Breast epithelium (tissue), 4 donors: ENCODE measurements around the gene KIF1B. TPM values are rescaled to one million over a fixed set of nuclear protein-coding genes. Genes with fewer than 3 reads are reported as not detected.

Experiments
- DNase-seq, 2 donors: peaks; one replicate each; pipeline ENCODE4 v3.0.0-alpha.2; 2019; ENCODE audit warnings: low spot score in 2 of 2
- H3K27ac ChIP-seq, 2 donors: fragments of 200-600 bp; sonication (generic) in 1 of 2; one replicate each; pipeline ENCODE4 v1.5.1; 2016 to 2019; ENCODE audit warnings: mild to moderate bottlenecking in 1 of 2
- H3K27me3 ChIP-seq, 2 donors: fragments of 200-600 bp; sonication (generic) in 1 of 2; one replicate each; pipeline versions ENCODE4 v1.5.1 to v1.6.0; 2017 to 2019; ENCODE audit warnings: control low read depth in 1 of 2, mild to moderate bottlenecking in 1 of 2
- H3K36me3 ChIP-seq: fragments of 200-600 bp; one replicate; pipeline ENCODE4 v1.5.1; 2019
- H3K4me1 ChIP-seq, 2 donors: fragments of 200-600 bp; sonication (generic); one replicate each; pipeline ENCODE4 v1.5.1; 2016 to 2019; ENCODE audit warnings: control low read depth in 1 of 2
- H3K4me3 ChIP-seq, 3 donors: fragments of 200-600 bp; sonication (generic); 1 replicate in 2 of 3; 2 replicates in 1 of 3; pipeline ENCODE4 v1.5.1; 2016 to 2019; ENCODE audit warnings: mild to moderate bottlenecking in 3 of 3, moderate library complexity in 2 of 3
- H3K9me3 ChIP-seq, 2 donors: fragments of 200-600 bp; sonication (generic) in 1 of 2; one replicate each; pipeline ENCODE4 v1.5.1; 2016 to 2019; ENCODE audit warnings: control low read depth in 1 of 2
- POLR2A ChIP-seq: fragments of 450-650 bp; IDR thresholded peaks from one replicate; pipeline ENCODE4 v1.6.1; 2016; ENCODE audit warnings: antibody characterized with exemption, mild to moderate bottlenecking, moderate library complexity
- POLR2AphosphoS5 ChIP-seq, 3 donors: sonication (generic); formaldehyde crosslinking; IDR thresholded peaks; one replicate each; pipeline ENCODE4 v1.6.1; 2017; ENCODE audit warnings: antibody characterized with exemption in 3 of 3
- intact Hi-C: fragments of 100-400 bp; cut with DNase I; formaldehyde crosslinking; loops from one replicate; pipeline ENCODE4 v1.15.1; 2023; ENCODE audit warnings: low total_unique reads
- total RNA-seq, 3 donors: library from RNA; depleted of rRNA; stranded (reverse); fragments of >200 nt; gene quantifications; one replicate each; pipeline ENCODE4 v1.1.0, GENCODE V29; 2016
- TF ChIP-seq, protein P1 (sequence below), 3 donors: fragments of 450-650 bp; IDR thresholded peaks; one replicate each; pipeline ENCODE4 v1.5.1; 2016 to 2017; ENCODE audit warnings: antibody characterized with exemption in 3 of 3, mild to moderate bottlenecking in 3 of 3, moderate library complexity in 3 of 3

KIF1B gene
- total RNA-seq, 3 donors from 2014 or later, result 42.6 to 45.7 (median 43.5) TPM

DNA sequence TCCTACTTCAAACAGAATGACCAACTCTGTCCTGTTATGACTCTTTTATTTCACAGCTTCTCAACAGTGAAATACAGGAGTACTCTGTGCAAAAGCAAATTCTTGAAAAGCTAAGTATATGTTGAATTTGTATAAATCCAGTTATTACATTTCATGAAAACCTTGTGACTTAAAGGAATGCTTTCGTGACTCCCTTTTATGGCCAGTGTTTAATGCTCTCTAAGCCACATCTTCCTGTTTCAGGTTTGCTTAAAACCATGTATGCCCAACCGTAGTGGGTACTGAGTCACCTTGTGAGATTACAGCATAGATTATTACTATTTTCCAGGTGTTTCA, 40.2 kb upstream of the KIF1B start:
- Histone ChIP-seq H3K36me3 (peaks cover 4% of the 10 kb centered on the region), H3K27me3 (no peaks in the 10 kb centered on the region), H3K9me3 (no peaks in the 10 kb centered on the region), H3K4me1 (no peaks in the 10 kb centered on the region), H3K27ac (no peak overlapping the region), H3K4me3 (no peak overlapping the region)
- intact Hi-C loops, result no loop called here
- TF ChIP-seq POLR2AphosphoS5 (IDR thresholded peaks at IDR 0.05) (no peak), POLR2A (no peak)
- TF ChIP-seq, protein P1, sequence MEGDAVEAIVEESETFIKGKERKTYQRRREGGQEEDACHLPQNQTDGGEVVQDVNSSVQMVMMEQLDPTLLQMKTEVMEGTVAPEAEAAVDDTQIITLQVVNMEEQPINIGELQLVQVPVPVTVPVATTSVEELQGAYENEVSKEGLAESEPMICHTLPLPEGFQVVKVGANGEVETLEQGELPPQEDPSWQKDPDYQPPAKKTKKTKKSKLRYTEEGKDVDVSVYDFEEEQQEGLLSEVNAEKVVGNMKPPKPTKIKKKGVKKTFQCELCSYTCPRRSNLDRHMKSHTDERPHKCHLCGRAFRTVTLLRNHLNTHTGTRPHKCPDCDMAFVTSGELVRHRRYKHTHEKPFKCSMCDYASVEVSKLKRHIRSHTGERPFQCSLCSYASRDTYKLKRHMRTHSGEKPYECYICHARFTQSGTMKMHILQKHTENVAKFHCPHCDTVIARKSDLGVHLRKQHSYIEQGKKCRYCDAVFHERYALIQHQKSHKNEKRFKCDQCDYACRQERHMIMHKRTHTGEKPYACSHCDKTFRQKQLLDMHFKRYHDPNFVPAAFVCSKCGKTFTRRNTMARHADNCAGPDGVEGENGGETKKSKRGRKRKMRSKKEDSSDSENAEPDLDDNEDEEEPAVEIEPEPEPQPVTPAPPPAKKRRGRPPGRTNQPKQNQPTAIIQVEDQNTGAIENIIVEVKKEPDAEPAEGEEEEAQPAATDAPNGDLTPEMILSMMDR (IDR thresholded peaks at IDR 0.05), result no peak
- DNase-seq, result no peak

DNA sequence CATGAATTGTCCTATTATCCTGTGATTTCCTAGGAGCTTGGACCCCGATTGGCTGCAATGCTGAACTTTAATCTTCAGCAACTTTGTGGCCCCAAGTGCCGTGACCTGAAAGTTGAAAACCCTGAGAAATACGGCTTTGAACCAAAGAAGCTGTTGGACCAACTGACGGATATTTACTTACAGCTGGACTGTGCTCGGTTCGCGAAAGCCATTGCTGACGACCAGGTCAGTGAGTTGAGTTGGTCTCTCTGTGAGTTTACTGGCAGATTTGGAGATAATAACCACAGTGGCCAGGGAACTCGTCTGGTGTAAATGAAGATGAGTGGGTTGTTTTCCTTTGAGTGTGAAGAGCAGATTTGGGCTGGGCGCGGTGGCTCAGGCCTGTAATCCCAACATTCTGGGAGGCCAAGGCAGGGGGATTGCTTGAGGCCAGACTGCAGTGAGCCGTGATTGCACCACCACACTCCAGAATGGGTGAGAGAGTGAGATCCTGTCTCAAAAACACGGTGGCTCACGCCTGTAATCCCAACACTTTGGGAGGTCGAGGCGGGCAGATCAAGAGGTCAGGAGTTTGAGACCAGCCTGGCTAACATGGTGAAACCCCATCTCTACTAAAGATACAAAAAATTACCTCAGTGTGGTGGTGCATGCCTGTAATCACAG, 39.1 kb upstream of the KIF1B start:
- H3K27me3 ChIP-seq, result no peaks in the 10 kb centered on the region
- TF ChIP-seq, protein P1 (IDR thresholded peaks at IDR 0.05), result no peak
- no peak for TF ChIP-seq POLR2A
- no peak for TF ChIP-seq POLR2AphosphoS5 (IDR thresholded peaks at IDR 0.05)
- H3K9me3 ChIP-seq, result no peaks in the 10 kb centered on the region
- H3K4me3 ChIP-seq, result no peak overlapping the region
- DNase-seq, result no peak
- intact Hi-C loops, result no loop called here
- H3K36me3 ChIP-seq, result peaks cover 4% of the 10 kb centered on the region
- H3K4me1 ChIP-seq, result no peaks in the 10 kb centered on the region
- no peak overlapping the region for H3K27ac ChIP-seq

DNA sequence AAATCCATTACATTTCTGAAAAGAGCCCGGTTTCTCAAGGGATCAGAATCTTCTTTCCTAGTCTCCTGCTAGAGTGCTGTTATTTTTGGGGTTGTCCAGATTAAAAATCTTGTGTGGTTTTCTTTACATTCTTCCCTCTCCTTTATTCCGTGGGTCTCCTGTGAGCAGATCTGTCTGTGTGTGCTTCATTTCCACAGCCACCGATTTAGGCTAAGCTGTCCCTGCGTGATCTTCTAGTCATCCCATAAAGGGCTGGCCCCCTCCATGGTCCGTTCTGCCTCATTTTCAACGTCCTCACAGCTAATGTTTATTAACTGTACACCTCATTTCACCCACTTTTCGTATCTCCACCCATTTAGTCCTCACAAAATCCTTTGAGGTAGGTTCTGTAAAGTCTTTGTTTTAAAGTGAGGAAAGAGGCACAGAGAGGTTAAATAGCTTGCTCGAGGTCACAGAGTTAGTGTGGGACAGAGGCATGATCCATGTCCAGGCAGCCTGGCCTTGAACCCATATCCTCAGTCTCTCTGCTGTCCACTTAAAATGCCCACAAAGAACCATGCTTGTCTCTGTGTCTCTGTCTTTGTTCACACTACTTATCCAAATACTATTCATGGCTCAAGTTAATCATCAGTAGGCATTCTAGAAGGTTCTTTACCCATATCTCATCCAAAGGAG, 38.2 kb upstream of the KIF1B start:
- TF ChIP-seq POLR2A (no peak), POLR2AphosphoS5 (IDR thresholded peaks at IDR 0.05) (no peak)
- TF ChIP-seq, protein P1 (IDR thresholded peaks at IDR 0.05), result no peak
- Histone ChIP-seq H3K27ac (no peak overlapping the region), H3K4me1 (no peaks in the 10 kb centered on the region), H3K36me3 (peaks cover 4% of the 10 kb centered on the region), H3K27me3 (no peaks in the 10 kb centered on the region), H3K9me3 (no peaks in the 10 kb centered on the region), H3K4me3 (no peak overlapping the region)
- no peak for DNase-seq
- intact Hi-C loops, result no loop called here

DNA sequence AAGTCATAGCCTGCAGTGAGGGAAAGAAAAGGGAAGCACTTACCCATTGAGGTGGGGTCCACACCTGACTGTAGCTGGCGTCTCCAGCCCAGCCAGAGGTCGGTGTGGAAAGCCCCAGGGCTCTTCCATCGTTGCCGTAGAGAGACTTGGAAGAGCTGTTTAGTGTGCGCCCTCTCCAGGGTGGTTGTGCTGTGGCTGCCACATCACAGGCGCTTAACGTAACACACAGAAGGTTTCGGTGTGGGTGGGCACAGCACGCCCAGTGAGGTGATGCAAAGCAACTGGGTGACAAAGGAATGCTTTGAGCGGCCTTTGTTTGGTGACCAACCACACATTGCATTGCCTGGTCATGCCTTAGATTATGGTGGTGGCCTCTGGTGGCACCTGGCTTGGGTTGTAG, 36.8 kb upstream of the KIF1B start:
- intact Hi-C loops, result no loop called here
- peaks cover 4% of the 10 kb centered on the region for H3K36me3 ChIP-seq

DNA sequence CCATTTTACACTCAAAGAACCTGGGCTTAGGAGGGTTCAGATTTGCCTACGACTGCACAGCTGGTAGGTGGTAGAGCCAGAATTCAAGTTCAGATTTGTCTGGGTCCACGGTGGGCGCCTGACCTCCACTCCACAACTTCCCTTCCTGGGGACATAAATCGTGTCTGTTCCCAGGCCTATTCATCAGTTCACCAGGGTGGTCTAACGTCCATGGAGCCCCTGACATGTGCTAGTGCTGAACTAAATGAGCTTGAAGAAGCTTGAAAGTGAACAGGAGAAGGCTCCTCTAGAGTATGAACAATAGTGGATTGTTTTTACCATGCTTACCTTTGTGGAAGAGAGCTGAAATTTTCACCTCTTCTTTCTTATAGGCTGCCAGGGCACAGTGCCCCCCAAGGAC, 32.5 kb upstream of the KIF1B start:
- Histone ChIP-seq H3K4me1 (no peaks in the 10 kb centered on the region), H3K36me3 (no peaks in the 10 kb centered on the region)
- TF ChIP-seq POLR2AphosphoS5 (IDR thresholded peaks at IDR 0.05) (no peak), POLR2A (no peak)
- TF ChIP-seq, protein P1 (IDR thresholded peaks at IDR 0.05), result no peak

More for the DNA sequence above, 36.8 kb upstream of the KIF1B start:
- Histone ChIP-seq H3K27me3 (no peaks in the 10 kb centered on the region), H3K4me1 (no peaks in the 10 kb centered on the region), H3K4me3 (no peak overlapping the region), H3K27ac (no peak overlapping the region), H3K9me3 (no peaks in the 10 kb centered on the region)
- no peak for DNase-seq
- TF ChIP-seq POLR2AphosphoS5 (IDR thresholded peaks at IDR 0.05) (no peak), POLR2A (no peak)
- TF ChIP-seq, protein P1 (IDR thresholded peaks at IDR 0.05), result no peak

More for the DNA sequence above, 32.5 kb upstream of the KIF1B start:
- no peaks in the 10 kb centered on the region for H3K27me3 ChIP-seq
- intact Hi-C loops, result loop anchor here (5.0 kb wide), 1 partner anchor 121 kb away; no protein-coding TSS in a partner anchor
- no peak overlapping the region for H3K27ac ChIP-seq
- no peaks in the 10 kb centered on the region for H3K9me3 ChIP-seq
- DNase-seq, result no peak
- no peak overlapping the region for H3K4me3 ChIP-seq
